ENCODE results near the gene RSAD1.

RSAD1 gene

DNA sequence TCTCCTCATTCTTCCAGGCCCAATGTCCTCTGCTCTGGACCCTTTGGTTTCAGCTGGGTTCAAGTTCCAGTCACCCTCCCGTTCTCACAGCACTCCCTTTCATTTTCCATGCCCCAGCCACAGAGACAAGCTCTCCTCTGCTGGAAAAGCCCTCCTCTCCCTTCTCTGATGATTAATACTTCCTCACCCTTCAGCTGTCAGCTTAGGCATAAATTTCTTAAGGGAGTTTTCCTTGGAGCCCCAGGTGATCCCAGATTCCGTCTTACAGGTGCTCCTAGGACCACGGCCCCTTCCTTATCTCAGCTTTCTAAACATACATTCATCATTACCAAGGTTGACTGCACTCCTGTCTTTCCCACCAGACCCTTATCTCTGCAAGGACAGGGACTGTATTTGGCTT is 20.4 kb upstream of the RSAD1 start:
- no peak for DNase-seq (ENCODE audit: low spot score)

DNA sequence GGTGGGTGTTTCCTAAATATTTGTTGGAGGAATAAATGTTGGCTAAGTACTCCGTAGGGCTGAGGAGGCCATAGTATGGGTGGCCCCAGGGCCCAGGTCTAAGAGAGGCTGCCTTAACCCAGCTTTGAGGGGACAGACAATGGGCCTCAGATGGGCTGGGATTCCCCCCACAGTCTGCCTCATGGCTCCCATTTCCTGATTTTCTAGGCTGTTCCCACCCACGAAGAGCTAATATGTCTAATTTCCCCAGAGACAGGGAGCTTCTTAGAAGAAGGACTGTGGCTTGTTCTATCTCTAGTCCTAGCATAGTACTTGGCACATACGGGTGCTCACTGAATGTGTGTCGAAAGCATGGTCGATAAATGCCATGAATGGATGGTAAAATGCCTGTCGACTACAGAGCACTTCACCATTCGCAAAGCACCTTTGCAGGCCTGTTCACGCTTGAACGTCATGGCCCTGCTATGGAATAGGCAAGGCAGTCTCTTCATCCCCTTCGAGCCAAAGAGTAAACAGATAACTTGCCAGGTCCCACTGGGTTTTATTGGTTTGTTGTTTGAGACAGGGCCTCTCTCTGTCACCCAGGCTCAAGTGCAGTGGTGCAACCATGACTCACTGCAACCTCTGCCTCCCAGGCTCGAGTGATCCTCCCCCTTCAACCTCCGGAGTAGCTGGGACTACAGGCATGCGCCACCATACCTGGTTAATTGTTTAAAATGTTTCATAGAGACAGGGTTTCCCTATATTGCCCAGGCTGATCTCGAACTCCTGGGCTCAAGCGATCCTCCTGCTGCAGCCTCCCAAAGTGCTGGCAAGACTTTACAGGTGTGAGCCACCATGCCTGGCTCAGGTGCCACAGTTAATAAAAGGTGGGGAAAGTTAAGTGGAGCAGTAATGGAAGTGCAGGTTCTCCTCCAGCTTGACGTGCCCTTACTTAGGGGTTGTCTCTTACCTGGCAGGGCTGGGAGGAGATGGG is 19.7 kb upstream of the RSAD1 start:
- DNase-seq (ENCODE audit: low spot score): no peak

DNA sequence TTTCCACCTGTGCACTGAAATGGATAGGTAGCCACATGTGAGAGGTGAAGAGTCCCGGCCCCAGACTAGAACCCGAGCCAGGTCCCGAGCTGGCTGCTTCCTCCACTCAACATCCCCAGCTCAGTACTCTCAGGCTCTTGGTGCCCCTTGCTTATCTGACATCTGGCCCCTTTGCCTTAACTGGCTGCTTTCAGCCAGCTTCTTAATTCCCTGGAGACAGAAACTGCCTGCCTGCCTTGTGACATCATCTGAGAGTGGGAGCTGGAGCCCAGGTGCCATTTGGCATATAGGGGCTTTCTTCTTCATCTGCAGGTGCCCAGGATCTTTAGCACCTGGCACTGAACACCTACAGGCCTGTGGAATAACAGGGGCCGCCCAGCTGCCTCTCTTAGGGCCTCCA is 18.9 kb upstream of the RSAD1 start:
- DNase-seq (ENCODE audit: low spot score): no peak

DNA sequence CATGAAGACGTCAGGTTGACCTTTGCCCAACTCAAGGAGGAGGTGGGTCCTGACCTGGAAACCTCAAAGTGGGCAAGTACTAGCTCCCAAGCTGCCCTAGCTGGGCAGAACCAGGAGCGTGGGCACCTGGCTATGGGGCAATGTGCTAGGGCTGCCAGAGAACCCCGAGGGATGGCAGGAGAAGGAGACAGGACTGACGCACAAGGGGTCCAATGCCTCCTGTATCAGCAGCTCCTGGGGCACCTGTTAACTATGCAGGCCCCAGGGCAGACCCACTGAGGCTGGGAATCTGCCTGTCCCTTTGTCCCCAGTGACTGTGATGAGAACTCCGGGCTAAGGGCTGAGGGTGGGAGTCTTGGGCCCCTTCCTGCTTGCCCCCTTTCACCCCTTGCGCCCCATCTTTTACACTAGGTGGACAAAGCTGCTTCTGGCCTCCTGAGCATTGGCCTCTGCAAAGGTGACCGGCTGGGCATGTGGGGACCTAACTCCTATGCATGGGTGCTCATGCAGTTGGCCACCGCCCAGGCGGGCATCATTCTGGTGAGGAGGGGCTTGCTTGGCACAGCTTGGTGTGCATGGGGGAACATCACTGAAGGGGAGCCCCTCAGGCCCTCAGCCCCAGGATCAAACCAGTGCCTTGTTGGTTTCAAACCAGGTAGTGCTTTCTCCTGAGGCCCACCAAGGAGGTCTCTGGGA is 17.7 kb upstream of the RSAD1 start:
- DNase-seq (ENCODE audit: low spot score): no peak

DNA sequence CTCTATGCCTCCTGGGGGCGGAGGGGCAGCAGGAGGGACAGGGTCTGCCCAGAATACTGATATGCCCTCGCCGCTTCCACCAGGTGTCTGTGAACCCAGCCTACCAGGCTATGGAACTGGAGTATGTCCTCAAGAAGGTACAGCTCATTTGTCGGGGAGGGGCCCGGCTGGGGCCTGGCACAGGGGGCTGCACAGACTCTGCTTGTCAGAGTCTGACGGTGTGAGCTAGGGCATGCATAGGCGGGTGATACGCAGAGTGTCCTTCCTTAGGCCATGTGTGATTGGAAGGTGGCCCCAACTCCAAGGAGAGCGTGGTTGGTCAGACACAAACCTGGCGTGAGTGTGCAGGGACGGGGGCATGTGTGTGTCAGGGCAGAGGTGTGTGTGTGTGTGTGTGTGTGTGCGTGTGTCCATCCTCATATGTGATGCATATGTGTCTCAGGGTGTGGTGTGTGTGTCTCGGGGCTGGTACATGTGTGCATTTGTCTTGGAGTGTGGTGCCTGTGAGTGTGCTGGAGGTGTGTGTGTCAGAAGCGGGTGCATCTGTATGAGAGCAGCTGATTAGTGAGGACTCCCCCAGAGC is 17.0 kb upstream of the RSAD1 start:
- no peak for DNase-seq (ENCODE audit: low spot score)

DNA sequence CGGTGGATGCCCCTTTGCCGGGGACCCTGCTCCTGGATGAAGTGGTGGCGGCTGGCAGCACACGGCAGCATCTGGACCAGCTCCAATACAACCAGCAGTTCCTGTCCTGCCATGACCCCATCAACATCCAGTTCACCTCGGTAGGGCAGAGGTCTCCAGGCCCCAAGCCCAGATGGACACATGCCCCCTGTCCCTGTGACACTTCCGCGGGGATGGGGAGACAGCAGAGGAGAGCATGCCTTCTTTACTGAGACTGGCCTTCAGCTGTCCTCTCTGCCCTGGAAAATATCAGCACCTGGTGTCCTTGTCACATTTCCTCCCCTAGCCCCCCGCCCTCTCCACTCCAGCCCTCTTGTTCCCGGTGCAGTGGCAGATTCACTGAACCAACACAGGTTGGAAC is 16.2 kb upstream of the RSAD1 start:
- DNase-seq (ENCODE audit: low spot score): no peak

DNA sequence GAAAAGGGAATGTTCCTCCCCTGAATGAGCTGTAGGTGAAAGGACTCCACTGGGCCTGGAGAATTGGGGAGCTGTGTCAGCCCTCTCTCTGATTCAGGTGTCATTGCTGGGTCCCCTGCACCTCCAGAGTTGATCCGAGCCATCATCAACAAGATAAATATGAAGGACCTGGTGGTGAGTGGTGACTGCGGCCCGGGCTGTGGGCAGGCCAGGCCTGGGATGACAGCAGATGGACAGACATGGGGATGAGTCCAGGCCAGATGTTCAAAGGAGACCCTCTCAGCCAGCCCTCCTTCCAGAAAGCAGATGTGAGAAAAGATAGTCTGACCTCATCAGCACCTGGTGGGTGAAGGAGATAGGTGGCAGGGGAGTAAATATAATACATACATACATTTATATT is 14.5 kb upstream of the RSAD1 start:
- DNase-seq (ENCODE audit: low spot score): no peak

DNA sequence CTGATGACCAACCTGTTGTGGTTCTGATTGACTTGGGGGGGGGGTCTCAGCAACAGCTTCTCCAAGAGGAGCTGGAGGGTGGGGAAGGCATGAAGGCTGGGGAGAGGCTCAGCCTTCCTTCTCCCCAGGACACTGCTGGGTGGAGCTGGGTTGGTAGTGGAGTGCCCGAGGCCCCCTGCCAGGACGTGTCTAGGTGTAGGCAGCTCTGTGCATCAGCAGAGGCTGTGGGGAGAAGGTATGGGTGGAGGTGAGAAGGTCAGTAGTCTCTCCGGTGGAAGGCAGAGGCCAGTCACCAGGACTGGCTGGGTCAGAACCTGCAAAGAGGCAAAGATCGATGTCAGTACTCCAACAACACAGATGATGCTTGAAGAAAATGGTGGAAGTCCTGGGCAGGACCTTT is 13.9 kb upstream of the RSAD1 start:
- DNase-seq (ENCODE audit: low spot score): no peak

DNA sequence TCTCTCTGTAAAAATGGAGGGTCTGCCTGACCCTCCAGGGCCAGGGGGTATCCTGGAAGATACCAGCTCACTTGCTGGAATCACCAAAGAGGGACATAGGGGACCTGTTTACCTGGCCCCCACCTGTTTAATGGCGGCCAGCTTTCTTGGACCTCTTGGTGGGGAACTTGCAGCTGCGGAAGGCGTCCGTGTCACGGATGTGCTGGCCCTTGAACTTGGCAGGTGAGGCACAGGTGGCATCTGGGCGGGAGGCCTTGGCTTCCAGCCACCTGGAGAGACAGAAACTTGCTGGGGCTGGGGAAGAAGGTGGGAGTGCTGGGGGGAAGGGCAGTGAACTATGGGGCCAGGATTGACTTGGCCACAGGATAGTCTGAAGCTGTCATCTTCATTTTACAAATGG is 13.5 kb upstream of the RSAD1 start:
- DNase-seq (ENCODE audit: low spot score): no peak

DNA sequence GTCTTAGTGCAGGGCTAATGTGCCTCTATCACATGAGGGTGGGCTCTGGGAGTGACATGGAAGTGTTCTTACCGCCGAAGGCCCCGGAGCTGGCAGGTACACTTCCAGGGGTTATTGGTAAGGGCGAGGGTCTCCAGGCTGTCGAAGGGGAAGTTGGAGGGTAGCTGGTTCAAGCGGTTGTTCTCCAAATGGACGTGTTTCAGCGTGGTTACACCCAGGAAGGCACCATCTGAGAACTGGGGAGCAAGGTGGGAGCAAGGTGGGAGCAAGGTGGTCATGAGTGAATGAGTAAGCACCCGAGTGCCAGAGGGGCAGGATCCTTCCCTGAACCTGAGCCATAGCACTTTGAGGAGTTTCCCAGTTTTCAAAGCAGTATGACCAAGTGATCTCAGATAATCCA is 13.0 kb upstream of the RSAD1 start:
- DNase-seq (ENCODE audit: low spot score): no peak

DNA sequence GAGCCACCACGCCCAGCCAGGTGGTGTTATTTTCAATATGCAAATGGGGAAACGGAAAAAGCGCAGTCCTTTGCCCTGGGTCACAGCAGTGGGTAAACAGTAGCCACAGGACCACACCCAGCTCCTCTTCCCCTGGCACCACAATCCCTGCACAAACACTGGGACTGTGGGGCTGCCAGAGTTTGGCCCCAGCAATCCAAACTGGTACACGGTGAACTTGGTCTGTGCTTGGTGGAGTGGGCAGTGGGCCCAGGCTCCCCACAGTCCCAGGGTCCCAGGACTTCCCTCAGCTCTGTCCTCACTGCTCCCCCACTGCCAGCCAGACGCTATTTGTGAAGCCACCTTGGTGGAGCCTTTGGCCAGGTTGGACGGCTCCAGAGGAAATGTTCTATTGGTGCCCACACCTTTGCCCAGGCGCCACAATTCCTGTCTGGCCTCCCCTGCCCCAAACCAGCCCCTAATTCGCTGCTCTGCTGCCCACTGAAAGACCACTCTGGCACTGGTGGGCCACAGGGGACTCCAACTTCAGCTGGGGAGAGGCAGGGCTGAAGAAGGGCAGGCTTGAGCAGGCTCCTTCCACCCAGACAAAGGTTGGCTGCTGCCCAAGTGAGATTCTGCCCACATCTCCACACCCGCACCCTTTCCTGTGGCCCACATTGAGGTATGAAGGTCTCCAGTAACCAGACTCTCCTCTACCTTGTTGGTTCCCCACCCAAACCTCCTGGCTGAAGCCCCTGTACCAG is 12.1 kb upstream of the RSAD1 start:
- no peak for DNase-seq (ENCODE audit: low spot score)

DNA sequence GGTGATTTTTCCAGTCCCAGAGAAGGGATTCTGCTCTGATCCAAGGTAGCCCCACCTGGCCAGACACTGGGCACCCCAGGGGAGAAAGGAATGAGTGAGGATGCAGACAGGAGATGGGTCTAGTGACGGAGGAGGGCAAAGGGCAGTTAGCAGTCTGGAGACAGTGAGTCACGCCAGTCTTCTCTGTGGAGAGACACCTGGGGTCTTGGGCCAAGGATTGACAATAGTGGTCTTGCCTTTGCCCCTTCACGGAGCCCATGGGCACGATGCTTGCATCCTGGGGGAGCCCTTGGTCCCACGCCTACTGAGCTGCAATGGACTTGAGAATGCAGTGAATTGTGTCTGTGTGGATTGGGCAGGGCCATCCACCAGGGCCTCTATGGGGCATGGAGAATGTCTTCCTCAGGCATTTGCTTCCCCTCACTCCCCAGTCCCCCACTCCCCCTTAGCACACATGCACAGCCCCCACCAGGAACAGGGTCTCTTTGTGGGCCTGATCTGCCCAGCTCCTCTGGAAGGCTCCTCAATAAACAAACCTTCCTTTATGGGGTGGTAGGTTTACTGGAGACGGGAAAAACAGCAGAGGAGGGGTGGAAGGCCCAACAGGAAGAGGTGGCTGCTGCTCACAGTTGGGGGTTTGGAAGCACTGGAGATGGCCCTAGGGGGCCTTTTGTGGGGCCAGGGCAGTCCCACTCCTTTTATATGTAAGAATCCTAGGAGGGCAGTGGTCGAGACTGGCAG is 11.4 kb upstream of the RSAD1 start:
- DNase-seq (ENCODE audit: low spot score): no peak

DNA sequence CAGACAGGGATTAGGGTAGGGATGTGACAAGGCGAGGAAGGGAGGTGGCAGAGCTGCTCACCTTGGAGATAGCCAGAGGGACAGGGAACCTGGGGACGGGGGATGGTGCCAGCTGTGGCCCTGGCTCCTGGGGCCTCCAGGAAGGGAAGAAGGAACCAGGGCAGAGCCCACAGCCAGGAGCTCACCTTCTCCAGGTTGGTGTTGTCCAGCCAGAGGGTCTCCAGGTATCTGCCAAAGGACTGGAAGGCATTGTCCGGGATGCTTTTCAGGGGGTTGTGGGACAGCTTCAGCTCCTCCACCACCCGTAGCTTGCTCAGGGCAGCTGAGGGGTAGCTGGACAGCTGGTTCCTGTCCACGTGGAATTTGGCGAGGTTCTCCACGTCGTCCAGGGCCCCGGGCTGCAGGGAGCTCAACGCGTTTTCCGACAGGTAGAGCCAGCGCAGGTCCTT is 10.8 kb upstream of the RSAD1 start:
- no peak for DNase-seq (ENCODE audit: low spot score)

DNA sequence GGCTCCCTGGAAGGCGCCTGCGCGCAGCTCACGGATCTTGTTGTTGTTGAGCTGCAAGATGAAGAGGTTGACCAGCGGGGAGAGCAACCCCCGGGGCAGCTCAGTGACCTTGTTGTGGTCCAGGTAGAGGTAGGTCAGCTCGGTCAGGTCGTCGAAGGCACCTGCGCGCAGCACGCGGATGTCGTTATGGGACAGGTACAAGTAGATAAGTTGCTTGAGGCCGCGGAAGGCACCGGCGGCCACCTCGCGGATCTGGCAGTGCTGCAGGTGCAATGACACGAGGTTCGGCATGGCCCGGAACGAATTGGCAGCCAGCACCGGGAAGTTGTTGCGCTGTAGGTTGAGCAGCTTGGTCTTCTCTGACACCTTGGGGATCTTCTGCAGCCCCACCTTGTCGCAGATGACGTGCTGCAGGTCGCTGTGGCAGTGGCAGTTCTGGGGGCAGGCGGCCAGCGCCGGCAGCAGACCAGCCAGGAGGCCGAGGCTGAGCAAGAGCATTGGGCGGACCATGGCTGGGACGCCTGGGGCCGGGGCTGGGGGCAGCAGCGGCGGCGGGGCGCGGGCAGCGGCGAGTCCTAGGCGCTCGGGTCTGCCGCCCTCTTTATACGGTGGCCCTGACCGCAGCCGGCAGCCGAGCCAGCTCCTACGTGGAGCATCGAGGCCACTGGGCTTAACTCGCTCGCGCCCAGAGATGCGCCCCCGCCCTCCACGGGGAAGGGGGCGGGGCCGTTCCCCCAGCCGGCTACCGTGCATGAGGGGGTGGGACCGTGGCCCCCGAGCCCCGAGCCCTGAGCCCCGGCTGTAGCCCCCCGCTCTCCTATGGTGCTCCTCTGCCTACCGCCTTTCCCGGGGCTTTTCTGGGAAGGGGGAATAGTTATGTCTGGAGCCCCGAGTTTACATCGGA is 10.1 kb upstream of the RSAD1 start, which contains the start of gene CHAD:
TSS of gene CHAD (minus strand) at position 577 of the 904 bp plus-strand sequence. CDS start at position 510, 67 bp downstream.
- no peak for DNase-seq (ENCODE audit: low spot score)

DNA sequence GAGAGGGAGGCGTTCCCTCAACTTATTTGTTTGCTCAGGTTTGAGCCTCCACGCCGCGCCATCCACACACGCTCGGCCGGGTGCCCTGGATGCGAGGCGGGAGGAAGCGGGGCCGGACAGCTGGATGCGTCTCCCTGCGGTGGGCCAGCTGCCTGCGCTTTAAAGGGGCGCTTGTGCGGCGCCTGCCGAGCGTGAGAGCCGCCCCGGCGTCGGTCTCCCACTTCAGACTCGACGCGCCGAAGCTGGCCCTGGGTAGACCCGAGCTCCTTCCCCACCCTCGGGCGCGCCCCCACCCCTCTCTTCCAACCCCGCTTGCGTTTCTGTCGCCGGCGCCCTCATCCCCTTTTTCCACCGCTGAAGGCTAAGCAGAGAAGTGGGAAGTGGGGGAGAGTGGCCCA is 9.5 kb upstream of the RSAD1 start:
- DNase-seq (ENCODE audit: low spot score): no peak

DNA sequence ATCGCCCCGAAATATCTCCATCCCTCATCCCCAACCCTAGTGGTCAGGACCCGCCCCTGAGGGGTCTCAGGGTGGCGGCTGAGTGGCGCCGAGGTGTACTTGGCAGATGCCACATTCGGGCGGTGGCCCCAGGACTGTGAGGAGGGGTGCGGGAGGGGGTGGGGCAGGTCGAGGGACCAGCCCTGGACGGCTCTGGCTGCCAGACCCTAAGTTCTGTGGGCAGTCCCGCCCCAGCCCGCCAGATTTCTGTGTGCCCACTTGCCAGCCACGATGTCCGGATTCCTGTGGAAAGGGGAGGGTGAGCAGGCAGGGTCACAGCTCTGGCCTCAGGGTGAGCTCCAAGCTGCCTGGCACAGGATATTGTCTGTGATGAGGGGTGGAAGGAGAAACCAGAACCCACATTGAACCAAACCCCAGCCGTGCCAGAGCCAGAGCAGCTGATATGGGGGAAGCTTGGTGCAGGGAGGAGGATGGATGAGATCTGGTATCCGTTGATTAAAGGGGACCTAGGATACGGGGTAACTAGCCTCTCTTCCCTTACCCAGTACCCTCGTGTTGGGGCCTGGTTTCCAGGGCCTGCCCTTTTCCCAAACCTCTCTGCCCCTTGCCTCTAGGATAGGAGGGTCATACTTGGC is 8.9 kb upstream of the RSAD1 start:
- DNase-seq (ENCODE audit: low spot score): no peak

DNA sequence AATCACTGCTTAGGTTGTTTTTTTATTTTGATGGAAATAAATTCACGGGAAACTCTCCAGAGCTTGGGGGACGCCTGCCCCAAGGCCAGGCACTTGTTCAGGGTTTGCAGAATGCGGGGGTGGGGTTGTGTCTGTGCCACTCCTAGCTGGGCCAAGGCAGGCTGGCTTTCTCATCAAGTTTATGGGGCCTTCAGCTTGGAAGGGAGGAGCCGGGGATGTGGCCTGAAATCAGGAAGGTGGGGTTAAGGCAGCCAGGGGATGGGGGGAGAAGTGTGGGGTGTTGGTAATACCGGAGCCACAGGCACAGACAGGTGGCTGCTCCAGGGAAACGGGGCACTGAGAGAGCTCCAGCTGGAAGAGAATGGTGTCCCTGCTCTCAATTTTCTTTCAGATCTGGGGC is 8.2 kb upstream of the RSAD1 start:
- DNase-seq (ENCODE audit: low spot score): no peak

DNA sequence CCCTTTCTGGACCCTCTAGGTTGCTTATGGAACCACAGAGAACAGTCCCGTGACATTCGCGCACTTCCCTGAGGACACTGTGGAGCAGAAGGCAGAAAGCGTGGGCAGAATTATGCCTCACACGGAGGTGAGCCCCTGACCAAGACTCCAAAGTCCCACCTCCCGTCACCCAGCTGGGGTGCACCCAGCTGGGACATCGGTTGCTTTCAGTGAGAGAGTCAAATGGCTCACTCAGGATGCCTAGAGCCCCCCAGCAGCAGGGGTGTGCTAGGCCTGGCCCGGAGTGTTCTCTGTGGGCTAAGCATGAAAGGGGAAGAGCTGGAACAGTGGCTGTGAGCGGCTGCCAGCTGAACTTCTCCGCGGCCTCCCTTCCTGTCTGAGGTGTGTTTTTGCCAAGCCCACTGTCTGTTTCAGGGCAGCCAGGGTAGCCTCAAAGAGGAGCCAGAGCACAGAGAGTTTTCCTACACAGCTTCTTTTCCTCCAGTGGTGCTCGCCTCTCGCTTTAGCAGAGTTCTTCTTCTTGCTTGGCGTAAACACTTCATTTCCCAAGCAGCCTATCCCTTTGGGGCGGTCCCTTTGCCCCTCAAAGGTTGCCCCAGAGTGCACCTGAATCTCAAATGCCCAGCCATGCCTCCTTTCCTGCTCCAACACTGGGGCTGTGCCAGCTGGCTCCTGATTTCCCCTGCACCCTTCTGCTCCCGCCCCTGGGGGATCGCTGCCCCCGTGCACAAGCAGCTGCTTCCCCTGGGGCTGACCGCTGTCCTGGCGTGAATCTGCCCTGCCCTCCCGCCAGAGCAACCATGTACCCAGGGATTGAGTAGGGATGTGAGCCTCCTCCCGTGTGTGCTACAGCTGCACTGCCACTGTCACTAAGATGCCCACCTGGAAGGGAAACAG is 7.4 kb upstream of the RSAD1 start:
- no peak for DNase-seq (ENCODE audit: low spot score)

DNA sequence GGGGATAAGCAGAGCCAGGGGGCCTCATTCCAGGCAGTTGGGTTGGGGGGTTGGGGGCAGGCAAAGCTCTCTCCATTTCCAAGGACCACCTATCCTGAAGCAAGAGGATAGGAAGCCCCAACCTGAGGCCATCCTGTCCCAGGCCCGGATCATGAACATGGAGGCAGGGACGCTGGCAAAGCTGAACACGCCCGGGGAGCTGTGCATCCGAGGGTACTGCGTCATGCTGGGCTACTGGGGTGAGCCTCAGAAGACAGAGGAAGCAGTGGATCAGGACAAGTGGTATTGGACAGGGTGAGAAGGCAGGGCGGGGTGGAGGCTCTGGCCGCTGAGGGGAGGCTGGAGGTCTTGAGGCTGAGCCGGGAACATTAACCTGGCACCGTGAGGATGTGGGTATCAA is 6.4 kb upstream of the RSAD1 start:
- DNase-seq (ENCODE audit: low spot score): no peak
